Measurements from ENCODE around the gene RAI1.
"Not testable (repeated sequence)": the region's sequence is repeated elsewhere in the genome, so short reads cannot be mapped to it uniquely, and the experiment has no call there.

Gene RAI1

DNA sequence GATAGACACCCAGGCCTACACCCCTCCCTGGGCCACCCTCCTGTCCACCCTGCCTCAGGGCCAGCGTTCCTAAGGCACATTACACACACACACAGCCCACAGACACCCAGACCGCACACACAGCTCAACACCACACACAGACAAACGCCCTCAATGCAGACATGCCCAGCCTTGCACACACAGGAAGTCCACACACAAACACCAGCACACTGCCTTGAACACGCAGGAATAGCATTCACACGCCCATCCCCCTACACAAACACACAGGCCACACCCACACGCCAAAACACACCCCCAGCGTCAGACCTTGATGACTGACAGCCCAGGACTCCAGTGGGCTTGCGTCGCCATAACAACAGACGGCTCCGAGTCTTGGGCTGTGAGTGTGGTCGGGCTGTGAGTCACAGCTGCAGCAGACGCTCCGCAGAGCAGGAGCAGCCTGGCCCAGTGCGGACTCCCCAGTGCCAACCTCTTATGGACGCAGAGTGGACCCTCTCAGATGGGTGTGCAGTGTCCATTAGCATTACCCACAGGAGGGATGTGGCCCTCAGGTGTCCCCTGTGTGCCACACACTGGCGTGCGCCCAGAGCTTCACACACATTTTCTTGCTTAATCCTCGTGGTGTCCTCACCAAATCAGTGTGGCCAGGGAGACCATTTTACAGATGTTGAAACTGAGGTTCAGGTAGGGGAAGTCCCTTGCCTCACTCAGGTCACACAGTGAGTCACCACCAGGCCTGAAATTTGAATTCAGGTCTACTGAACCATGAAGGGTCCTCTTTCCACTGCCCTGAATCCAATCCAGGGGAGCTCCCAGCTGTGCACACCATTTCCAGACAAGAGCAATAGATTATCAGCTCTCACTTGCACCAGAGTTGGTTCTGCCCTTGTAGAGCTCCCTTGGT, 17.8 kb upstream of the RAI1 start:
- peak; percentile 70 for DNase-seq (ENCODE audit: low read depth)

DNA sequence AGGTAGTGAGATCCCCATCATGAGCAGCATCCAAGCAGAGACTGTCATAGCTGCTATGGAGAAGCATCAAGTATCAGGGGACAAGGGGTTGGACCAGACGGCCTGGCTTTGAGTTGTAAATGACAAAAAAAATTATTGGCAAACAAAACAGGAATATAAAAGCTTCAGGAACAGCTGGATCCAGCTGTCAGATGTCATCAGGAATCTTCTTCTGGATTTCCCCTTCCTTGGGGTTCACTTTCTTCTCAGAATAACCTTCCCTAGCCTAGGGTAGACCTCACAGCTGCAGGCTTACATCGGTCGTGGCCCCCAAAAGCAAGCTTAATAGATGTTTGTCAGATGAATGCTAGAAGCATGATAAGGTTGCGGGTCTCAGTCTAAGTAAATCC, 17.2 kb upstream of the RAI1 start:
- no peak for DNase-seq (ENCODE audit: low read depth)

DNA sequence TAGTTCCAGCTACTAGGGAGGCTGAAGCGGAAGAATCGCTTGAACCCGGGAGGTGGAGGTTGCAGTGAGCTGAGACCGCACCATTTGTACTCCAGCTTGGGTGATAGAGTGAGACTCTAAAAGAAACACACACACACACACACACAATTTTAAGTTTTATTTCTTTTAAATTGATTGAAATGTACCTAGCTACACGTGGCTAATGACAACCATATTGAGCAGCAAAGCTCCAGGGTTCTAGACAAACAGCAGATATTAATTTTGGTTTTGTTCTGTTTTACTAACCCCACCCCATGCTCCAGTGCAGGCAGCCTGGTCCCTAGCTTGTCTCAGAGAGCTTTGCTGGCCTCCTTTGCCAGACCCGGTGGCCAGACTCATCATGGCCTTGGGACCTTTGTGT, 16.0 kb upstream of the RAI1 start:
- no peak for DNase-seq (ENCODE audit: low read depth)

DNA sequence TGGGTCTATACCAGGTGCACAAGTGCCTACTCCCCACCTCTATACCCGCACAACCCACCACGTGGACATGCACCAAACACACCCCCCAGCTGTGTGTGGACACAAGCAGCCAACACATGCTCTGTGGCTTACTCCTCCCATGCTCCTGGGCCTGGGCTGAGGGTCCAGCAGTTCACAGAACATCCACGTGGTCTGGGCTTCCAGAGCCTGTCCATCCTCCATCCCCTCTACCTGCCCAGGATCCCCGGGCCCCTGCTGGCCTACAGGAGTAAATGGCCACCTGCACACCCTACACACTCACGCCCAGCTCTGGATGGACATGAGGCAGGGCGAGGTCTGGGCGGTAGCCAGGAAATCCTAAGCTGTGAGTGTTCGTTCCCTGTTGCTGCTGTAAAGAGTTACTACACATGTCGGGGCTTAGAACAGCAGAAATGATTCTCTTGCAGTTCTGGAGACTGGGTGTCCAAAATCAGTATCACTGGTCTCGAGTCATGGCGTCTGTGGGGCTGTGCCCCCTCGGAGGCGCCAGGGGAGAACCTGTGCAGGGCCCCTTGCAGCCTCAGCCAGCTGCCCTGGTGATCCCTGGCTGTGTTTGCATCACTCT, 15.0 kb upstream of the RAI1 start:
- no peak for DNase-seq (ENCODE audit: low read depth)

DNA sequence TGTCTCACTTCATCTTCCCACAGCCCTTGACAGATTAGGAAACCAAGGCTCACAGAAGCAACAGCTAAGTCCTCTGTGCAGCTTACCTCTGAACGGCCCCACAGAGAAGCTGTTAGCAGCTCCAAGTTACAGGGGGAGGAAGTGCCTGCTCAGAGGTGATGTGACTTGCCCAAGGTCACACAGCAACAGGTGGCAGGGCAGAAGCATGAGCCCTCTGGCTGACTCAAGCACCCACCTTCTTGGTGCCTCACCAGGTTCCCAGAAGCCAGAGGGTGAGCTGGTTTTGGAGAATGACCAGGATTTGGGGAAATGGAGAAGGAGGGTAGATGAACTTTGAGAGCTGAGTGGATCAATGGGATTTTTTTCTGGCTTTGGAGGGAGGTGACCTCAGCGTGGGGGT, 14.0 kb upstream of the RAI1 start:
- DNase-seq (ENCODE audit: low read depth) = no peak

DNA sequence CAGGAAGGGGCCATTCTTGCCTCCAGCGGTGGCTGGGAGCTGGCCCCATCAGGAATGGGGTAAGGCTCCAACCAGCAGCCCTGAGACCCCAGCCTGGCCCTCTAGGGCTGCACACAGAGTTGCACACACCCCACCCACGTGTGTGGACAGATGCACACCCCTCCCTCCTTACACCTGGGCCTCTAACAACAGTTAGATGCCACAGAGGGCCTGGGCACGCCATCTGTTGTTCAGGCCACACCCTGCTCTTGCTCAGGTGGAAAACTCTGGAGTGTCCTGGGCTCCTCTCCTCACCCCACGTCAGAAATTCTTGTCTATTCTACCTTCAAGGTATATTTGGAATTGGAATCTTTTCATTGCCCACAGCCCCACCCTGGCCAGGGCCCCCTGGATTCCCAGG, 13.3 kb upstream of the RAI1 start:
- DNase-seq (ENCODE audit: low read depth) = no peak

DNA sequence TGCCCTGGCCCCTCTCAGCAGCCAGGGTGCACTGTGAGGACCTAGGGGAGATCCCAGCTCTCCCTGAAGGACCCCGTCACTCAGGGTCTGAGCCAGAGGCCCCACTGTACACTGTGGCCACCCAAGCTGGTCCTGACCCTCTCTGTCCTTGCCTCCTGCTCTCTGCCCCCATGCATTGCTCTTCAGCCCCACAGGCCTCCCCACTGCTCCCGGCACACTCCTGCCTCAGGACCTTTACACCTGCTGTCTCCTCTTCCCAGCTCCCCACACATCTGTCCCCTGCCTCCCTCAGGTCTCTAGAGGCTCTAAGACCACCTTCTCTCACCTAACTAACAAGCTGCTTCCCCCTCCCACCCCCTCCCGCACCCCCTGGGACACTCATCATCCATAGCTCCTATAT, 12.9 kb upstream of the RAI1 start:
- DNase-seq (ENCODE audit: low read depth) = no peak

DNA sequence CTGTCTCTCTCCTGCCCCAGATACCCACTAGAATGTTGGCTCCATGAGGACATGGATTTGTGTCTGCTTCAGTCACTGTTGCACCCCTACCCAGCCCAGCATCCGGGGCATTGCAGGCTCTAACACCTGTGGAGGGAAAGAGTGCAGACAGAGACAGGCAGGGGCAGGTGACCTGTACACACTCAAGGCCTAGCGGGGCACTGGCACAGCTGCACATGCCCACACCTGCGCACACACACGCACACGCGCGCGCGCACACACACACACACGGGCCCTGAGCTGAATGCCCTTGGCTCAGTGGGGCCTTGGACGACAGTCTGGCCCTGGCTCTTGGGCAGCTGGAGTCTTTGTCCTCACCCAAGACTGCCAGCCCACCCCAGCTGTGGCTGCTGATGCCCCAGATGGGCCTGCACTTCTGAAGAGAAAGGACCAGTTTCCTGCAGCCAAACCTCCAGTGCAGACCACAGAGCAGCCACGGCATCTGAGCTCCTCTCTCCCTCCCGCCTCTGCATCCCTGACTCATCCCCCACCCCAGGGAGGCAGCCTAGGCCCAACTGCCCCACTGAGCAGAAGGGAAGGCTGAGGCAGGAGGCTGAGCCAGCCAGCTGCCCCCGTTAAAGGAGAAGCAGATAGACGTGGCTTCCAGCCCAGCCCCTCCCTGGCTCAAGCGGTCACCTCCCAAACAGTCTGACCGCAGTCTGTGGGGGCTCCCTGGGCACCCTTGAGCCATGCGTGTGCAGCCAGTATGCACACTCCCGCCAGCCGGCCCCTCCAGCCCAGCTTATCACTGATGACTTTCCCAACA, 12.3 kb upstream of the RAI1 start:
- no peak for DNase-seq (ENCODE audit: low read depth)

DNA sequence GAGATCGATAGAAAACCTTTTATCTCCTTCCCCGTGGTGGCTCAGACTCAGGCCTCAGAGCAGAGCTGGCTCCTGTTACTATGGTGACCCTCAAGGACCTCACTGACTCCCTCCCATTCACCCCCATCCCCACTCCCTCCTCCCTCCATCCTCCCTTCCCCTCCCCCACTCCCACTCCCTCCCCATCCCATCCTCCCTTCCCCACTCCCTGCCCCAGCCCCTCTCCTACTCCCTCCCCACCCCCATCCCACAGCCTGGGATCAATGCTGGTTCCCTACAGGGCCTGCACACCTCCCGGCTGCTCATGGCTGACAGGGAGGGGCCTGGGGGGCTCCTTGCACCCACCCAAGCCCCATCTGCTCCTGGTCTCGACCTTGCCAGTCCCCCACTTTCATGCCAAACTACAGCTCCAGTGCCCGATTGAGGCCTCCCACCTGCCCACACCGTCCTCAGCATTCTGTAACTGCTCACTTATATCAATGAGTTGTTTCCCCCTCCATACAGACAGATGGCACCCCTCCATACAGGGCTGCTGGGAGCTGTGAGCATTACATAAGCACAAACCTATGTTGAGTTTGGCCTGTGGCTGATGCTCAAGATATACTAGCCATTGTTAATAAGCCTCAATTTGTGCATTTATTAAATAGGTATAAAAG, 11.6 kb upstream of the RAI1 start:
- DNase-seq (ENCODE audit: low read depth) = no peak

DNA sequence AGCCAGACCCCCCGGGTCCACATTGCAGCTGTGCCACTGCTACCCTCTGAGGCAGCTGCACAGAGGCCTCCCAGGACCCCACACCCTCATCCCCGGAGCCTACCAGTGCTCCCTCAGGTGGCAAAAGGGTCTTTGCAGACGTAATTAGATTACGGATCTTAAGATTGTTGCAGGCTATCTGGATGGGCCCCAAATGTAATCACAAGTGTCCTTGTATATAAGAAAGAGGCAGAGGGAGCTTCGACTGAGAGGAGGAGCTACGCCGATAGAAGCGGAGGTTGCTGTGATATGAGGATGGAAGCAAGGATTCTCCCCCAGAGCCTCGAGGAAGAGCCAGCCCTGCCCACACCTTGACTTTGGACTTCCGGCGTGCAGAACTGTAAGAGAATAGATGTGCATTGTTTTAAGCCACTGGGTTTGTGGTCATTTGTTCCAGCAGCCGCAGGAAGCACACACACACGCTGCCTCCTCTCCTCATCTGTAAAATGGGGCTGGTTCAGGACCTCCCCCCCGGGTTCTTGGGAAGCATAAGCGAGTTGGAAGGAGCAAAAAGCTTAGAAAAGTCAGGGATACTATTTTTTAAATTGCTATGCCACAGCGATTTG, 10.5 kb upstream of the RAI1 start:
- no peak for DNase-seq (ENCODE audit: low read depth)

DNA sequence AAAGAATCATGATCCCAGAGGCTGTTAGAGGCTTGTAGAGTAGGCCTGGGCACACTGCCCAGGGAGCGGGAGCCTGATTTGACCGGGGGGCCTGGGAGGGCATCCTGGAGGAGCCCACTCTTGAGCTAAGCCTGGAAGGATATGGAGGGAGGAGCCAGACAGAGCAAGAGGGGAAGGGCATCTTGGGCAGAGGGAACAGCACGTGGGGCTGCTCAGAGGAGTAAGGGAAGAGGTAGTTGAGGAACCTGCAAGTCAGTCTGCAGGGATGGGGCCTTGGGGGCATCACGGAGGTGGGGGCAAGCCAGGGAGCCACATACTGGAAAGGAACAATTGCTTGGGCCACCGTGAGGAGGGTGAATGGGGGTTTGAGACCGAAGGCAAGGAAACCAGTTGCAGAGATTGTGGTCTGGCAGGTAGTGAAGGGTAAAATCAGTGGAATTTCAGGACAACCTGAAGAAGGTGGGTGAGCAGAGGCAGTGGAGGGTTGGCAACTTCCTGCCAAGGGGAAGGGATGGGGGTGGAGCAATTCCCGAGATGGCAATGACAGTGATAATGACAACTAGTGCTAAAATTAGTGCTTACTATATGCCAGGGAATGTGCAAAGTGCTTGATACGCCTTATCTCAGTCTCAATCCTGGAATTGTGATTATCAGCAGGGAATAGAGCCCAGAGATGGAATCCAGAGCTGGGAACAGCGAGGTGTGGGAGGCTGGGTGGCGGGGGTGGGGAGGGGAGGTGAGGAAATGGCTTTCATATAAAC, 9.7 kb upstream of the RAI1 start:
- DNase-seq (ENCODE audit: low read depth) = no peak

DNA sequence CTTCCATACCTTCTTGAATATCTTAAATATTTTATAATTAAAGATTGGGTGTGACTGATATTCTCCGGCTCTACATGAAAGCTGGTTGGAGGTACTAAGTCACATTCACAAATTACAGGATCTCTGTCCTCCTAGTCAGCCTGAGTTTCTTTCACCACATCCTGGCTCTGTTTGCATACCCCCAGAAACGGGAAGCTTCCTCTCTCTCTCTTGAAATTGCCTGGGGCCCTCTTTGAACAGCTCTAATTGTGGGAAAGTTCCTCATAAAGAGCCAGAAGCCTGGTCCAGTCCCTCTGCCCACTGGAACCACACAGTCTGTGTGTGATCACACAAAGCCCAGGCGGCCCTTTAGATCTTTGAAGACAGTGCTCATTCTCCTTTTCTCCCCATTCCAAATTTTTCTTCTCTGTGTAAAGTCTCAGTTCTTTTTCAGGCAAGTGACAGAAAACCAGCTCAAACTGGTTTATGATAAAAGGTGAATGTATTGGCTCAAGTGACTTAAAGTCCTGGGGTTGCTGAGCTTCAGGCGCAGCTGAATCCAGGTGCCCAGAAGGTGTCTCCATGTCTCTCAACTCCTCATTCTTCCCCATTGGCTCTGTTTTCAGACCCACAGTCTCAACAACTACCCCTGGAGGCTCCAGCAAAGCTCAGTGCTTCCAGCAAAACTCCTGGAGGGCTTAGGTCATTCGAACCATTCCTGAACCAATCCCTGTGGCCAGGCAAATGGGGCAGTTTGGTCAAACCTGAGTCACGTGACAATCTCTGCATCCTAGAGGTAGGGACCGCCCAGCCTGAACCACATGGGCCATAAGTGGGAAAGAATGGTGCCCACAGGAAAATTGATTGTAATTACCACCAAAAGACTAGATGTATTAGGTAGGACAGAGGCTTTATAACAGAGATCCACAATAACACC, 8.5 kb upstream of the RAI1 start:
- DNase-seq (ENCODE audit: low read depth) = no peak

DNA sequence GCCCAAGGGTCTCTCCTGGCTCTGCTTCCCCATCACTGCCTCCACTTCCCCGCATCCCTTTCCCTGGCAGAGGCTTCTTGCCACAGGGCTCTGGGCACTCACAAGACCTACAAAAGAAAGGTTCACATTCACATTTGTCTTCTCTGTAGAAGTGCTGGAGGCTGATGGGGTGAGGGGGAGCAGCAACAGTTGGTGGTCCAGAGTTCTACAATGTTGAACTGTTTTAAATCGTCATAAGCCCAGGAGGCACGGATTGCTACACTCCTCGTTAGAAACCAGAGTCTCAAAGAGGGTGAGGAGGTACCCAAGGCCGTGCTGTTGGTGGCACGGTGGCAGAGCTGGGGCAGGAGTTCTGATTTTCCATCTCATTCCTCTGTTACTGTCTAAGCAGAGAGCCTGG, 5.8 kb upstream of the RAI1 start:
- no peak for DNase-seq (ENCODE audit: low read depth)

DNA sequence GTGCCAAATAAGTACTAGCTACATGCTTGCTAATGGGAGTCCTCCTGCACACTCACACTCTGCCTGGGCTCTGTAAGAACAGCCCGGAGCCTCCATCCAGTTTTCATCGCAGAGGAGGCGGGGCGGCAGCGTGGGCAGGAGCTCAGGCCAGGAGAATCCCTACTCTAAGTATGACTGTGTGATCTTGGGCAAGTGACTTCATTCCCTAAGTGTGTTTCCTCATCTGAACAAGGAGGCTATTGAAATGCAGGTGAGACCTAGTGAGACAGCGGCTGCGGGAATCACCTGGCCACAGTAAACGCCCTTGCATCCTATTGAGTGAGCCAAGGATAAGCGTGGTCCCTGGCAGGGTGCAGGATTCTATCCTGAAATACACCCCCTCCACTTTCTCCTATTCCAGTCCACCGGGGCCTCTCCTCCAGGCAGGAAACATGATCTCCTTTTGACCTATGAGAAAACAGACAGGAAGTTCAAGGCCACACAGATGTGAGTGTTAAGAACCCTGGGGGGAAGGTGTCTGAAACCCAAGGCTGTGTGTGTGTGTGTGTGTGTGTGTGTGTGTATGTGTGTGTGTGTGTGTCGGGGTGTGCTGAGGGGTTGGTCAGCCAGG, 5.2 kb upstream of the RAI1 start:
- no peak for DNase-seq (ENCODE audit: low read depth)

DNA sequence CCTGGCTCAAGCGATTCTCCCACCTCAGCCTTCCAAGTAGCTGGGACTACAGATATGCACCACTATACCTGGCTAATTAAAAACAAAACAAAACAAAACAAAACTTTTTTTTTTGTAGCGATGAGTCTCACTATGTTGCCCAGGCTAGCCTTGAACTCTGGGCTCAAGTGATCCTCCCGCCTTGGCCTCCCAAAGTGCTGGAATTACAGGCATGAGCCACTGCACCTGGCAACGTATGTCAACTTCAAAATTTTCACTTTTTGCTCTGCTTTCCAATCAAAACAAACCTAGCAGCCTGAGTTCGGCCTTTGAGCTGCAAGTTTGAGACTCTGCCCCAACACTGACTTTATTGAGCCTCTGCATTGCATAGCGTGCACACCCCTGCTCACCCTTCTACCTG, 4.5 kb upstream of the RAI1 start:
- DNase-seq (ENCODE audit: low read depth) = no peak

DNA sequence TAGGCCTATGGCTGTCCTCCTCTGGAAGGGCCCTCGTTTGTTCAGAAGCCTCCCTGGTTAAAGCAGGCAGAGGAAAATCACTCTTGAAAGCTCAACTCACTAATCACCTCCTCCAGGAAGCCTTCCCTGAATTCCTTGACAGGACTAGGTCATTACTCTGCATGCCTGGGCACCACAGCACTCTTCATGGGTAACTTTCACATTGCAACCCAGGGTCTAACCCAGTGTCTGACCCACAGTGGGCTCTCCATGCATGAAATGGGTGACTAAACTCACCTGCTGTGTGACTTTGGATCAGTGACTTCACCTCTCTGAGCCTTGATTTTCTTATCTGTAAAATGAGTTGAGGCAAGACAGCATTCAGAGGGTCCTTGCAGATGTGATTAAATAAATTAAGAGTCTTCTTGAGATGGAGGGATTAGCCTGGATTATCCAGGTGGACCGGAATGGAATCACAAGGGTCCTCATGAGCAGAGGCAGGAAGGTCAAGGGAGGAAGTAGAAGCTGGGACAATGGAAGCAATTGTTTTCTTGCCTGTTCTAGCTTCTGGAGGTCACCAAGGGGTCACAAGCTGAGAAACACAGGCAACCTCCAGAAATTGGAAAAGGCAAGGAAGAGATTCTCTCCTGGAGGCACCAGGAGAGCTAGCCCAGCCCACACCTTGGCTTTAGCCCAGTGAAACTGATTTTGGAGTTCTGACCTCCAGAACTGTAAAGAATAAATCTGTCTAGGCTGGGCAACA, 3.8 kb upstream of the RAI1 start:
- no peak for DNase-seq (ENCODE audit: low read depth)

DNA sequence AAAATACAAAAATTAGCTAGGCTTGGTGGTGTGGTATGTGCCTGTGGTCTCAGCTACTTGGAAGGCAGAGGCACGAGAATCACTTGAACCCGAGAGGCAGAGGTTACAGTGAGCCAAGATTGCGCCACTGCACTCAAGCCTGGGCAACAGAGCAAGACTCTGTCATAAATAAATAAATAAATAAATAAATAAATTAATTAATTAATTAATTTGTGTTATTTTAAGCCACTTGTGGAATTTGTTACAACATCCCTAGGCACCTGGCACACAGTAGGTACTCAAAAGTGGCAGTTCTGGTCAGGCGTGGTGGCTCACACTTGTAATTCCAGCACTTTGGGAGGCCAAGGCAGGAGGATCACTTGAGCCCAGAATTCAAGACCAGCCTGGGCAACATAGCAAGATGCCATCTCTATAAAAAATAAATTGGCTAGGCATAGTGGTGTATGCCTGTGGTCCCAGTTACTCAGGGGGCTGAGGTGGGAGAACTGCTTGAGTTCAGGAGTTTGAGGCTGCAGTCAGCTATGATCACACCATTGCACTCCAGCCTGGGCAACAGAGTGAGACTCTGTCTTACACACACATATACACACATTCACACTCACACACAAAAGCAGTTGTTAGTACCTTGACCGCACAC, 3.1 kb upstream of the RAI1 start:
- not testable (repeated sequence) for DNase-seq (ENCODE audit: low read depth)

DNA sequence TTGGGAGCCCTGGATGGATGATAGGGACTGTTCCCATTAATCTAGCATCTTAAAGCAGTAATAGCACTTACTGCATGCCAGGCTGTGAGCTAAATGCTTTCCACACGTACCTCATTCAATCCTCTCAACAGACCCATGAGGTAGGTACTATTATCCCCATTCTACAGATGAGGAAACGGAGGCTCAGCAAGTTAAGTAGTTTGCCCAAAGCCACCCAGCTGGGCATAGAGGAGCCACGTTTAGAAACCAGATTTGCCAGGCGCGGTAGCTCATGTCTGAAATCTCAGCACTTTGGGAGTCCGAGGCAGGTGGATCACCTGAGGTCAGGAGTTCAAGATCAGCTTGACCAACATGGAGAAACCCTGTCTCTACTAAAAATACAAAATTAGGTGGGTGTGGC, 2.0 kb upstream of the RAI1 start:
- no peak for DNase-seq (ENCODE audit: low read depth)

DNA sequence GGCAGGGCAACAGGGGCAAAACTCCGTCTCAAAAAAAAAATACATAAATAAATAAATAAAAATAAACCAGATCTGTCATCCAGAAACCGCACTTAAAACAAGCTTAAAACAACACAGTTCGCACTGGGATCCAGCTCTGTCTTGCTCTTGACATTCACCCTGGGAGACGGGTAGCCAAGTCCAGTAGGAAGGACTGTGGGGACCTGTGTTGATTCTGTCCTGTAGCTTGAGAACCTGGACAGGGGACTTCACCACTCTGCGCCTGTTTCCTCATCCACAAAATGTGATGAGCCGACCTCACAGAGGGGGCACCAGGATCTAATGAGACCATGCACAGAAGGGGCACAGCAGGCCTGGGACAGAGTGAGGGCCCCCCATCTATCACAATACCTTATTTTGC, 1.5 kb upstream of the RAI1 start:
- DNase-seq (ENCODE audit: low read depth) = no peak
